Suprapubic skin (tissue), 4 donors: ENCODE results near the gene ZSCAN23.

Experiments used
- EP300 ChIP-seq: sonication (generic); formaldehyde crosslinking; IDR thresholded peaks from one replicate; pipeline ENCODE4 v1.6.1; 2017; ENCODE audit warnings: antibody characterized with exemption
- POLR2A ChIP-seq, 2 donors: fragments of 450-650 bp; IDR thresholded peaks; one replicate each; pipeline ENCODE4 v1.6.1; 2017; ENCODE audit warnings: antibody characterized with exemption in 2 of 2, mild to moderate bottlenecking in 2 of 2, moderate library complexity in 2 of 2
- POLR2AphosphoS5 ChIP-seq, 3 donors: sonication (generic); formaldehyde crosslinking; IDR thresholded peaks; one replicate each; pipeline ENCODE4 v1.6.1; 2017; ENCODE audit warnings: antibody characterized with exemption in 3 of 3
- TF ChIP-seq, protein P1 (sequence below), 2 donors: fragments of 200-600 bp in 1 of 2; fragments of 450-650 bp in 1 of 2; sonication (generic) in 1 of 2; IDR thresholded peaks; one replicate each; pipeline ENCODE4 v1.5.1; 2016 to 2019; ENCODE audit warnings: antibody characterized with exemption in 2 of 2, mild to moderate bottlenecking in 1 of 2, moderate library complexity in 1 of 2

DNA sequence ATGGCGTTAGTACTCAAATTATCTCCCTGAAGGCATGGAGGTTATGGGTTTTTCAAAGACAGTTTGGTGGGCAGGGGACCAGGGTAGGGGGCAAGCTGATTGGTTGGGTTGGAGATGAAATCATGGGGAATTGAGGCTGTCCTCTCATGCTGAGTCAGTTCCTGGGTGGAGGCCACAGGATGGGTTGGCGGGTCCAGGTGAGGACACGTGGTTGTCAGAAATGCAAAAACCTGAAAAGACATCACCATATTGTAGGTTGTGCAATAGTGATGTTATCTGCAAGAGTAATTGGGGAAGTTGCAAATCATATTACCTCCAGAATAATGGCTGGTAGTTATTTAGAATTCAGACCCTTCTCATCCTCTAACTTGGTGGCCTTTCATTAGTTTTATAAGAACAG is 42.2 kb upstream of the ZSCAN23 start:
- TF ChIP-seq, protein P1, sequence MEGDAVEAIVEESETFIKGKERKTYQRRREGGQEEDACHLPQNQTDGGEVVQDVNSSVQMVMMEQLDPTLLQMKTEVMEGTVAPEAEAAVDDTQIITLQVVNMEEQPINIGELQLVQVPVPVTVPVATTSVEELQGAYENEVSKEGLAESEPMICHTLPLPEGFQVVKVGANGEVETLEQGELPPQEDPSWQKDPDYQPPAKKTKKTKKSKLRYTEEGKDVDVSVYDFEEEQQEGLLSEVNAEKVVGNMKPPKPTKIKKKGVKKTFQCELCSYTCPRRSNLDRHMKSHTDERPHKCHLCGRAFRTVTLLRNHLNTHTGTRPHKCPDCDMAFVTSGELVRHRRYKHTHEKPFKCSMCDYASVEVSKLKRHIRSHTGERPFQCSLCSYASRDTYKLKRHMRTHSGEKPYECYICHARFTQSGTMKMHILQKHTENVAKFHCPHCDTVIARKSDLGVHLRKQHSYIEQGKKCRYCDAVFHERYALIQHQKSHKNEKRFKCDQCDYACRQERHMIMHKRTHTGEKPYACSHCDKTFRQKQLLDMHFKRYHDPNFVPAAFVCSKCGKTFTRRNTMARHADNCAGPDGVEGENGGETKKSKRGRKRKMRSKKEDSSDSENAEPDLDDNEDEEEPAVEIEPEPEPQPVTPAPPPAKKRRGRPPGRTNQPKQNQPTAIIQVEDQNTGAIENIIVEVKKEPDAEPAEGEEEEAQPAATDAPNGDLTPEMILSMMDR (IDR thresholded peaks at IDR 0.05), result no peak
- TF ChIP-seq POLR2AphosphoS5 (IDR thresholded peaks at IDR 0.05) (no peak), EP300 (no peak), POLR2A (IDR thresholded peaks at IDR 0.05) (no peak)
